Activated CD4-positive, CD25-positive, alpha-beta regulatory T cell treated with anti-CD3 and anti-CD28 coated beads, Interleukin-2, amount 50 U/mL, for 24 hours (primary cell): ENCODE measurements around the gene CABP4.

ENCODE experiments used
- ATAC-seq, 2 donors: fragments of 150-1000 bp; cut with Tn5 transposase; one replicate each; pipeline ENCODE4 v1.10.0; 2021; ENCODE audit warnings: mild to moderate bottlenecking in 1 of 2, moderate library complexity in 1 of 2

Gene CABP4

GRCh38 chr11:67436459-67437081 is 18.6 kb upstream of the CABP4 start:
- peak; percentile 35 to 40 for ATAC-seq

GRCh38 chr11:67437082-67437808 is 17.9 kb upstream of the CABP4 start, which contains the start of gene PTPRCAP:
Gene PTPRCAP (minus strand): TSS chr11:67437682. CDS start chr11:67437619, 63 bp downstream.
- peak; percentile 27 to 33 for ATAC-seq

GRCh38 chr11:67437809-67438157 is 17.4 kb upstream of the CABP4 start:
- no peak for ATAC-seq

GRCh38 chr11:67438158-67438902 is 16.8 kb upstream of the CABP4 start:
- ATAC-seq: peak; percentile 54 to 61

- no peak for ATAC-seq
These were observed 15.6 kb upstream of the CABP4 start for GRCh38 chr11:67439321-67440228.

- ATAC-seq: no peak
These were observed 14.7 kb upstream of the CABP4 start for GRCh38 chr11:67440229-67441097.

GRCh38 chr11:67441098-67441563 is 14.0 kb upstream of the CABP4 start:
- ATAC-seq: no peak

GRCh38 chr11:67441731-67442351 is 13.3 kb upstream of the CABP4 start:
- no peak for ATAC-seq

GRCh38 chr11:67442504-67443404 is 12.4 kb upstream of the CABP4 start:
- no peak for ATAC-seq

GRCh38 chr11:67445515-67445914 is 9.6 kb upstream of the CABP4 start:
- no peak for ATAC-seq

GRCh38 chr11:67448220-67448609 is 6.9 kb upstream of the CABP4 start:
- ATAC-seq: no peak

GRCh38 chr11:67449116-67449844 is 5.9 kb upstream of the CABP4 start:
- ATAC-seq: no peak

- ATAC-seq: no peak
These were observed 4.1 kb upstream of the CABP4 start for GRCh38 chr11:67450796-67451657.

- no peak for ATAC-seq
These were observed 3.5 kb upstream of the CABP4 start for GRCh38 chr11:67451658-67451976.

- no peak for ATAC-seq
These were observed 2.8 kb upstream of the CABP4 start, which contains the start of gene GPR152 for GRCh38 chr11:67452141-67452952. Gene GPR152 (minus strand): TSS chr11:67452729. CDS start chr11:67452724, 5 bp downstream.

GRCh38 chr11:67453816-67454732 is 1.1 kb upstream of the CABP4 start:
- ATAC-seq: no peak
